BE2C (cell line): ENCODE data around the gene CNOT10.

Experiments used
- DNase-seq: peaks from one replicate; pipeline ENCODE4 v3.0.0-alpha.2; 2020
- H3K27me3 ChIP-seq: fragments of 250-450 bp; sonication (Bioruptor Pico); 2 replicates; pipeline ENCODE4 v1.5.1; 2020; ENCODE audit warnings: mild to moderate bottlenecking
- H3K36me3 ChIP-seq: fragments of 250-450 bp; sonication (Bioruptor Pico); 2 replicates; pipeline ENCODE4 v1.5.1; 2020; ENCODE audit warnings: mild to moderate bottlenecking
- H3K4me1 ChIP-seq: fragments of 250-450 bp; sonication (Bioruptor Pico); 2 replicates; pipeline ENCODE4 v1.5.1; 2020
- H3K4me3 ChIP-seq: 2 replicates; pipeline ENCODE4 v1.5.1; 2011; ENCODE audit warnings: low read depth, low read length
- H3K9me3 ChIP-seq: fragments of 250-450 bp; sonication (Bioruptor Pico); 2 replicates; pipeline ENCODE4 v1.5.1; 2020
- TF ChIP-seq, protein P1 (sequence below): IDR thresholded peaks from 2 replicates; pipeline ENCODE4 v1.5.1; 2012; ENCODE audit warnings: mild to moderate bottlenecking, low read depth, low read length

CNOT10 gene

DNA sequence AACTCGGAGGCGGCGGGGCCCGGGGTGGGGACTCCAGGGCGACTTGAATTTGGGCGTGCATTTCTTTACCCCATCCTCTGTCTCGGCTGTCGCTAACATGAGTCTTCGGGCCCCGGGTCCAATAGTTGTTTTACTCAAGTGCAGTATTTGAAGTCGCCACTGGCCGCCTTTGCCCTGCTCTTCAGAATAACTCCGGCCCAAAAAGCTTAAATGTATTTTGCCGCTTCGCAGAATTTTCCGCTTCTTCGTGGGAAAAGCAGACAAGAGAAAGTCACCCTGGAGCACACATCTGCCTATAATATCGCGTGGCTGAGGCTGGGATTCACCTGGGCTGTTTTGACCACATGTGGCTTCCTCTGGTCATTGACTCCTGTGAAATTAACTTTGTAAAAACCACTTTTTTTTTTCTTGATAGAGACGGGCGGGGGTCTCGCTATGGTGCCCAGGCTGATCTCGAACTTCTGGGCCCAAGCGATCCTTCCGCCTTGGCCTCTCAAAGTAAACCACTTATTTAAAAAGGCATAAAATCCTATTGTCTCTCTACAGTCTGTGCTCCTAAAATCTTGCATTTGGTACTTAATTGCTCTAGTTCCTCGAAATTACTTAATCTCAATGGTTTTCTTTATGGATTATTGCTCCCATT is 676 bp downstream of the CNOT10 start:
- Histone ChIP-seq H3K9me3 (no peaks in the 10 kb centered on the region), H3K27me3 (no peaks in the 10 kb centered on the region), H3K4me3 (peak overlapping the region; percentile 78), H3K36me3 (no peaks in the 10 kb centered on the region), H3K4me1 (no peaks in the 10 kb centered on the region)
- TF ChIP-seq, protein P1, sequence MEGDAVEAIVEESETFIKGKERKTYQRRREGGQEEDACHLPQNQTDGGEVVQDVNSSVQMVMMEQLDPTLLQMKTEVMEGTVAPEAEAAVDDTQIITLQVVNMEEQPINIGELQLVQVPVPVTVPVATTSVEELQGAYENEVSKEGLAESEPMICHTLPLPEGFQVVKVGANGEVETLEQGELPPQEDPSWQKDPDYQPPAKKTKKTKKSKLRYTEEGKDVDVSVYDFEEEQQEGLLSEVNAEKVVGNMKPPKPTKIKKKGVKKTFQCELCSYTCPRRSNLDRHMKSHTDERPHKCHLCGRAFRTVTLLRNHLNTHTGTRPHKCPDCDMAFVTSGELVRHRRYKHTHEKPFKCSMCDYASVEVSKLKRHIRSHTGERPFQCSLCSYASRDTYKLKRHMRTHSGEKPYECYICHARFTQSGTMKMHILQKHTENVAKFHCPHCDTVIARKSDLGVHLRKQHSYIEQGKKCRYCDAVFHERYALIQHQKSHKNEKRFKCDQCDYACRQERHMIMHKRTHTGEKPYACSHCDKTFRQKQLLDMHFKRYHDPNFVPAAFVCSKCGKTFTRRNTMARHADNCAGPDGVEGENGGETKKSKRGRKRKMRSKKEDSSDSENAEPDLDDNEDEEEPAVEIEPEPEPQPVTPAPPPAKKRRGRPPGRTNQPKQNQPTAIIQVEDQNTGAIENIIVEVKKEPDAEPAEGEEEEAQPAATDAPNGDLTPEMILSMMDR, result no peak
- DNase-seq, result no peak

DNA sequence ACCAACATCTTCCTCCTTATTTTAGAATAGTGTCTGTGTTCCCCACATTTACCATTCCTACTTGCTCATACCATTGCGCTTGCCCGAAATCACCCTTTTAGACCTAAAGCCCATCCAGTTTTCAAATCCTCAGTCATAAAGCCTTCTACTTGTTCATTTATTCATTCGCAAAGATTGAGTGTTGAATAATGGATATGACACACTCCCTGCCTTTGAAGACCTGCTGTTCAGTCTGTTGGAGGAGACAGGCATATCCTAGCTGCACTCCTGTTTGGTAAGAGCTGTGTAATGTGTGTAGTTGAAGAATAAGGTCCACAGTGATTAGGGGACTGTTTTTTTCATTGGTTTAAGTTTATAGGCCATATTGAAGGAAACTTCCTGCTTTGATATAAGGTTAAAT is 1.7 kb downstream of the CNOT10 start:
- Histone ChIP-seq H3K9me3 (no peaks in the 10 kb centered on the region), H3K36me3 (no peaks in the 10 kb centered on the region), H3K4me3 (peak overlapping the region; percentile 78; the same call in 1 of the 2 replicates), H3K27me3 (no peaks in the 10 kb centered on the region), H3K4me1 (no peaks in the 10 kb centered on the region)
- DNase-seq, result no peak
- TF ChIP-seq, protein P1, result no peak

DNA sequence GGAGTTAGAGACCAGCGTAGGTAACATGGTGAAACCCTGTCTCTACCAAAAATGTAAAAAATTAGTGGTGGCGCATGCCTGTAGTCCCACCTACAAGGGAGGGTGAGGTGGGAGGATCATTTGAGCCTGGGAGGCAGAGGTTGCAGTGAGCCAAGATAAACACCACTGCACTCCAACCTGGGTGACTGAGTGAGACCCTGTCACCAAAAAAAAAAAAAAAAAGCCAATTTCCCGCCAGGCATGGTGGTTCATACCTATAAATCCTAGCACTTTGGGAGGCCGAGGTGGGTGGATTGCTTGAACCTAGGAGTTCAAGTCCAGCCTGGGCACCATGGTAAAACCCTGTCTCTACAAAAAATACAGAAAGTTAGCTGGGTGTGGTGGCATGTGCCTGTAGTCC is 6.9 kb downstream of the CNOT10 start:
- Histone ChIP-seq H3K9me3 (no peaks in the 10 kb centered on the region), H3K36me3 (no peaks in the 10 kb centered on the region), H3K4me1 (no peaks in the 10 kb centered on the region), H3K27me3 (no peaks in the 10 kb centered on the region), H3K4me3 (no peak overlapping the region)
- DNase-seq, result no peak
- TF ChIP-seq, protein P1, result no peak

DNA sequence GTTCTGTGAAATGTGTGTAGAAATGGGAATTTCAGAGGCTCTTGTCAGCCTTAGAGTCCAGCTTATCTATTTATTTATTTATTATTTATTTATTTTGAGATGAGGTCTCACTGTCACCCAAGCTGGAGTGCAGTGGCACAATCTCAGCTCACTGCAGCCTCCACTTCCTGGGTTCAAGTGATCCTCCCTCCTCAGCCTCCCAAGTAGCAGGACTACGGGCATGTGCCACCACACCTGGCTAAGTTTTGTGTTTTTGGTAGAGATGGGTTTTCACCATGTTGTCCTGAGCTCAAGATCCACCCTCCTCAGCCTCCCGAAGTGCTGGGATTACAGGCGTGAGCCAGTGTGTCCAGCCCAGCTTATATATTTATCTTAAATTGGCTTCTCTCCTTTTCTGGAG is 11.5 kb downstream of the CNOT10 start:
- Histone ChIP-seq H3K4me1 (no peaks in the 10 kb centered on the region), H3K27me3 (no peaks in the 10 kb centered on the region), H3K4me3 (no peak overlapping the region), H3K36me3 (no peaks in the 10 kb centered on the region), H3K9me3 (no peaks in the 10 kb centered on the region)
- no peak for DNase-seq
- TF ChIP-seq, protein P1, result no peak

DNA sequence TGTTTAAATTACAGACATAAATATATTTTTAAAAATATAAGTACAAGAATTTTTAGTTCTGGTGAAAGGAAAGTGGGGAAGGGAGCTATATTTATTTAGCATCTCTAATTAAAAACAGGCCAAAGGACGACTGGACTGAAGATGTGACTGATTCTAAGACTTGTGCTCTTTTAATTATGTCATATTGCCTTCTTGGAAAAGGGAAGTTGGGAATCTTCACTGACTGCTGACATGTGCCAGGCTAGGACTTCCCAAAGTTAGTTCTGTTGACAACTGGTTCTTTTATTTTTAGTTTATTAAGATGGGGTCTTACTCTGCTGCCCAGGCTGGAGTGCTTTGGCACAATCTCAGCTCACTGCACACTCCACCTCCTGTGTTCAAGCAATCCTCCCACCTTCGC is 13.5 kb downstream of the CNOT10 start:
- Histone ChIP-seq H3K27me3 (no peaks in the 10 kb centered on the region), H3K9me3 (no peaks in the 10 kb centered on the region), H3K36me3 (no peaks in the 10 kb centered on the region), H3K4me3 (no peak overlapping the region), H3K4me1 (no peaks in the 10 kb centered on the region)
- TF ChIP-seq, protein P1, result no peak
- DNase-seq, result no peak

DNA sequence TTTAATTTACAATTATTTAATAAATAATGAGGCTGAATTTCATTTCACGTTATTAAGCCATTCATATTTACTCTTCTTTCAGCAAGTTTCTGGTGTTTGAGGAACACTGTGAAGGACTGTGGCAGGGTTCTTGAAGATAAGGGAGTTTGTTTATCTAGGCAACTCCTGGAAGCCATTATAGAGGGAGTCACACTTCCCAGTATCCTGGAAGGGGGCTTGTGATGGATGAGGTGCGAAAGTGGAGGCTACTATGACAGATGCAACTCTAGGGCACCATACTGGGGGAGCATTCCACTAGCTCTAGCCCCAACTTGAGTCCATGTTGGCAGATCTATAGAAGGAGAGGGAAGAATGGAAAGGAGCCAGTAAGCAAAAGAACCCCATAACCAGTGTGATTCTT is 14.4 kb downstream of the CNOT10 start:
- TF ChIP-seq, protein P1, result no peak
- no peaks in the 10 kb centered on the region for H3K9me3 ChIP-seq
- DNase-seq, result no peak
- H3K4me3 ChIP-seq, result no peak overlapping the region
- no peaks in the 10 kb centered on the region for H3K27me3 ChIP-seq
- no peaks in the 10 kb centered on the region for H3K4me1 ChIP-seq
- H3K36me3 ChIP-seq, result no peaks in the 10 kb centered on the region
